NCI-H526 (cell line): ENCODE results near the gene FAM200B.

Experiments used
- DNase-seq, 2 experiments: peaks; one replicate each; lab custom pipeline; 2025; lab: John Stamatoyannopoulos, UW

Gene FAM200B

DNA sequence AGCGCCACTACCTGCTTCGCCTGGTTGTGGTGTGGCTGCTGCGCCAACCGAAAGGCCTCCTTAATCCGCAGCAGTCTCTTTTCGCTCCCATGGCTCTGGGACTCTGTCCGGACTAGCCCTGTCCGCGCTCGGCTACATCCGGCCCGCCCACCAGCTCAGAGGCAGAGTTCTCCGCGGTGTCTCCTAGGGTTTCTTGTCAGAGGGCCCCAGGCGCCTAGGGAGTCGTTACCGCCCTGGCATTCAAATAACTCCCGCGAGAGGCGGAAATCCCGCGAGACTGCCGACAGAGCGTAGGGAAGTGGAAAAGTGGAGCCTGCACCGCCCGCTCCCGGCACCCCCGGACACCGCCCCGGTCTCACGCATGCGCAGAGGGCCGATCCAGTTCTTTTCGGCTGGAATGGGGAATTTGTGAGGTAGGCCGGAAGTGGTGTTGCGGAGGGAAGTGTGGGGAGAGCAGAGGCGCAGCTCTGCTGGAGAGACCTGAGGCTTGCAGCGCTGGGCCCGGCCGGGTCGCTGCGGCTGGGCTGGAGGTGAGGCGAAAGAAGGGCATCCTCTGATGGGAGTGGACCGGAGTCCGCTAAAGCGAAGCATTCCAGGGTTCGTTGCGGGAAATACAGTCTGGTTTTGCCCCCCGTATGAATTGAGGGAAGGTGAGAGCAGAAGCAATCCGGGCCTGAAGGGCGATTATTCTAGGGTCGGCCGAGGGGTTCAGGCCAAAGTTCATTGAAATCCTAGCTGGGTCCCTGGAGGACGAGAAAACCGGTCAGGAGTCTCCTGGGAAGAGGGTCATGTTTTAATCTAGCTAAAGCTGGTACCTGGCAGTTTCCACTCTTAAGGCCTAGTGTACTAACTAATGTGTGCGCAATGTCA, at the start of gene FAM200B:
Gene FAM200B, plus strand, starts transcription at position 456 of the 870 bp plus-strand sequence. CDS start 5,151 bp downstream, outside the sequence.
- DNase-seq = peak; percentile 98 to 99

DNA sequence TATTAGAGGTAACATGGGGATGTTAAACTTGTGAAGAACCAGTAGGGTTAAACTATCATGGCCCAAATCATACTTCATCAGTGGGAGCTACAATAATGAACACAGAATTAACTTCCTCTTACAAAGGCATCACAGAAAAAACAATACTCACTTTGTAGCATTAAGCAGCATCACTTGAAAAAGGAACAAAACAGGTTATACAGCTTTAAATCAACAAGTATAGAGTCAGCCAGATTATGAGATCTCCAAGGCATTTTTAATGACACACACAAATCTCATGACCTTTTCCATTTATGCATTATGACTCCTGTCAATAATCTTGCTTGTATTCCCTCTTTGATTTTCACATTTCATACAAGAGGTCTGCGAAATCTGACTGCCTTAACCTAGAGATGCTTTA, 44.8 kb upstream of the FAM200B start:
- DNase-seq = peak in 1 of 2 experiments; percentile 13

GRCh38 chr4:15638418-15638817, 43.2 kb upstream of the FAM200B start:
- DNase-seq = no peak

DNA sequence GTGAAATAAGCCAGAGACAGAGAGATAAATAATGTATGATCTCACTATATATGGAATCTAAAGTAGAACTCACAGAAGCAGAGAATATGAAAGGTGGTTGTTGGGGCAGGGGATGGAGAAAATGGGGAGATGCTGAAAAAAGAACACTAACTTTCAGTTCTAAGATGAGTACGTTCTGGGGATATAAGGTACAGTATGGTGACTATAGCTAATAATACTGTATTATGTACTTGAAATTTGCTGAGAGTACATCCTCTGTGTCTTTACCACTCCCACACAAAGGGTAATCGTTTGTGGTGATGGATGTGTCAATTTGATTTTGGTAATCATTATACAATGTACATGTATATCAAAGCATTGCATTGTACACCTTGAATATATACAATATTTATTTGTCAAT, 33.0 kb upstream of the FAM200B start:
- DNase-seq = no peak

DNA sequence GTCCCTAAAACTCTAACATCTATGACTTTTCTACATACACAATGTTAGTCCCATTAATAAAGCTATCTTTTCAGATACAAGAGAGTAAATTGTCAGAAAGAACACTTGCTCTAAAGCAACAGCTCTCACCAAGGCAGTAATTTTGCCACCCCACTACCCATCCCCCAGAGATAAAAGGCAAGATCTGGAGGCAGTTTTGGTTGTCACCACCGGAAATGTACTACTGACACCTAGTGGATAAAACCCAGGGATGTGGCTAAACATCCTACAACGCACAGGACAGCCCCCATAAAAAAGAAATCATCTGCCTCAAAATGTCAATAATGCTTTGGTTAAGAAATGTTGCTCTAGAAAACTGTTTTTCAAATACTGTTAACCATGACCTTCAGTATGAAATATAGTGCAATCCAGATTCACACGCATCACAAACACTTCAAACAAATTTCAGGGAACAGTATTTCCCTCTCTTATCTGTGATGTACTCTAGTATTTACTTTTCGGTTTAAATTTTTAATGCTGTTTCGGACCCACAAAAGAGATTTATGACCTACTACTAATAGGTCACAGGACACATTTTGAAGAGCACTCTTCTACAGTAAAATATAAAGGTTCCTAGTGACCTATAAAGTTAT, 31.6 kb upstream of the FAM200B start:
- peak; percentile 43 to 73 for DNase-seq

- DNase-seq = no peak
Measured at GRCh38 chr4:15651676-15652075, 30.0 kb upstream of the FAM200B start.

GRCh38 chr4:15652191-15652590, 29.4 kb upstream of the FAM200B start:
- no peak for DNase-seq

DNA sequence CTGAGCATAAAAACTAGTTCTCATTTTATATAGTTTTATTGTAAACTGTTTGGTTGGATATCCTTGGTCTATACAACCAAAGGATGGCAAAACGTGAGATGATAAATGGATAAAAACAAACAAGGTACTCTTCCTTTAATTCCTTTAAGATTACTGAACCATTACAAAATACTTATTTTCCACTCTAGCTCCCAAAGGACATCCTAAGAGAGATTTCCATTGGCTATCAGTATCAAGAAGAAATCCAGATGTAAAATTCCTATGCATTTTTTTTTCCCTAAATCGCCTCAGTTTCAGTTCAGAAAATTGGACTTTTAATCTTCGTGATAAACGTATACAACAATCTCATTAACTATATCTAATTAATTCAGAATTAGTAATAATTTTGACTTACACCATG, 28.8 kb upstream of the FAM200B start:
- DNase-seq = no peak

- DNase-seq = no peak
Measured at GRCh38 chr4:15653420-15653819, 28.2 kb upstream of the FAM200B start.

DNA sequence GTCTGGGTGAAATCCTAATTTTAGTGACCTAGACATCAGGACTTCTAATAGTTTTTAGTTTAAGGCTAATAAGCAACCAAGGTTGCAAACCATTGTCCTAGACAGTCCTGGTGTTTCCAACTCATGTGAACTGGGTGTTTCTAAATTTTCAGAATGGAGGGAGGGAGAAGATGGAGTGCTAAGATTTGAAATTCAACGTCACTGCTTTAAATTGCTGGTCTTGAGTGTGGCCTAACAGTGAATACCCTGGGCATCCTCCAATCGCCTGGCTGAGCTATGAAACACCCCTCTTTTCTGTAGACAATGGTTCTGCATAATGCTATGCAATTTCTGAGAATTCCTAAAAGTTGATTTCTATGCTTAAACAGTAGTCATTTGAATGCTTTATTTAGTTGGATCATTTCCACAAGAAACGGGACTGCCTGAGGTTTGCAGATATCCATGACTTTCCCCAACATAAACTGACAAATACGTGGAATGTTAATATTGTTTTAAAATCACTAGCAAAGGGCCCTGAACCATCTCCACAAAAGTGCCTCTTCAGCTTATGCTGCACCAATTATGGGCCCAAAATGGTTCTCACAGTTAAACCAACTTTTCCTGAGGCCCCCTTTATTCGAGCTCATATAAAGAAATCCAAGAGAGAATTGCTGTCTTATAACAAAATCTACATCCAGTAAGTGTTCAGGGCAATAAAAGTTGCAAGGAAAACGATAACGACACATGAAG, 27.6 kb upstream of the FAM200B start:
- DNase-seq = peak in 1 of 2 experiments; percentile 39

GRCh38 chr4:15654593-15655222, 26.9 kb upstream of the FAM200B start:
- peak; percentile 9 to 68 for DNase-seq

GRCh38 chr4:15655223-15656037, 26.2 kb upstream of the FAM200B start, which contains the start of gene FBXL5:
Gene FBXL5, minus strand, starts transcription at chr4:15655357. Its CDS starts 70 bp downstream, at chr4:15655287.
- peak; percentile 13 to 89 for DNase-seq

DNA sequence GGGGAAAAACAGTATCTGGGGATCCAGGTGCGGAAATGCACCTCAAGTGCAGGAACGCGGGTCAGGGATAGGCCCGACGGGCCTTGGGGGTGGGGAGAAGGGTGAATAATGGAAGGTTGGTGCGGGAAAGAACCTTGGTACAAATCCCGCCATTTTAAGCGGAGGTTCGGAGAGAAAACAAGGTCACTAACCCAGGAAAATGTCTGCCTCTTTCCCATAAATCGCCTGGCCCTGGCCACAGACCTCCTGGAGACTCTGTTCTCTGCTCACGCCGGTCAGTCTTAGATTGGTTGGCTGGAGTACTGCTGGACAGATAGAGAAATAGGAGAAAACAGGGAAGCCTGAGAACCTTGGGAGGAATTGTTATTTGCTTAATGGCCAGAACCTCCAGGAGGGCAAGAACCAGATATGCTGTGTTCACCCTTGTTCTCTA, 25.6 kb upstream of the FAM200B start:
- no peak for DNase-seq

- no peak for DNase-seq
Measured at GRCh38 chr4:15657366-15657765, 24.3 kb upstream of the FAM200B start.

DNA sequence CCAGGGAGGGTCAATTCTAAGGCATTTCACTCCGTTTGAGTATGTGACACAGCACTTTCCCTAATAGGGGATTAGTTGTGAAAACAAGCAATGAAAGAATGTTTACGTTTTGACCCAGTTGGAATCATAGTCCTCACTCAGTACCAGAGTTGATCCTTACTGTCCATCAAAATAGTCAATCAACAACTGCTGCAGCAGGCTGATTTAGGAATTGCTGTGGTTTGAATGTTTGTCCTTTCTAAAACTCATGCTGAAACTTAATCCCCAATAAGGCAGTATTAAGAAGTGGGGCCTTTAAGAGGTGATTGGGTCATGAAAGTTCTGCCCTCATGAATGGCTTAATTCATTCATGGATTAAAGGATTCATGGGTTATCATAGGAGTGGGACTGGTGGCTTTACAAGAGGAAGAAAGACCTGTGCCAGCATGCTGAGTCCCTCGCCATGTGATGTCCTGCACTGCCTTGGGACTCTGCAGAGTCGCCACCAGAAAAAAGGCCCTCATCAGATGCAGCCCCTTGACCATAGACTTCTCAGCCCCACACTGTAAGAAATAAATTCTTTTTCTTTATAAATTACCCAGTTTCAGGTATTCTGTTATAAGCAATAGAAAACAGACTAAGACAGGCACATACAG, 23.4 kb upstream of the FAM200B start:
- no peak for DNase-seq

DNA sequence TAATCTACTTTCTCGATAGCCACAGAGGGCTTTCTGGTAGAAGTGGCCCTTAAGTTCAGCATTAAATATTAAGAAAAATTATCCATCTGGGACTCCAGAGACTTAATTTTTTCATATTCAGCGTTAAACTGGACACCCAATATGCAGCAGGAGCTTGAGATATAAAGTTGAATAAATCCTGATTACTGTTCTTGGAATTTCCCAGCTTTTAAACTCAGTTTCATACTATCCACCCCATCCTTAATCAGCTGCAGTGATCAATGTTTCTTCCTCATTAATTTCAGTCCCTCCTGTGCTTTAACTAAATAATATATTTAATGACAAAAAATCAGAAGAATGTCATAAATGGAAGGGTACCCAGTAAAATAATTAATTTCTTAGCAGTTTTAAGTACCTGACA, 22.8 kb upstream of the FAM200B start:
- no peak for DNase-seq

DNA sequence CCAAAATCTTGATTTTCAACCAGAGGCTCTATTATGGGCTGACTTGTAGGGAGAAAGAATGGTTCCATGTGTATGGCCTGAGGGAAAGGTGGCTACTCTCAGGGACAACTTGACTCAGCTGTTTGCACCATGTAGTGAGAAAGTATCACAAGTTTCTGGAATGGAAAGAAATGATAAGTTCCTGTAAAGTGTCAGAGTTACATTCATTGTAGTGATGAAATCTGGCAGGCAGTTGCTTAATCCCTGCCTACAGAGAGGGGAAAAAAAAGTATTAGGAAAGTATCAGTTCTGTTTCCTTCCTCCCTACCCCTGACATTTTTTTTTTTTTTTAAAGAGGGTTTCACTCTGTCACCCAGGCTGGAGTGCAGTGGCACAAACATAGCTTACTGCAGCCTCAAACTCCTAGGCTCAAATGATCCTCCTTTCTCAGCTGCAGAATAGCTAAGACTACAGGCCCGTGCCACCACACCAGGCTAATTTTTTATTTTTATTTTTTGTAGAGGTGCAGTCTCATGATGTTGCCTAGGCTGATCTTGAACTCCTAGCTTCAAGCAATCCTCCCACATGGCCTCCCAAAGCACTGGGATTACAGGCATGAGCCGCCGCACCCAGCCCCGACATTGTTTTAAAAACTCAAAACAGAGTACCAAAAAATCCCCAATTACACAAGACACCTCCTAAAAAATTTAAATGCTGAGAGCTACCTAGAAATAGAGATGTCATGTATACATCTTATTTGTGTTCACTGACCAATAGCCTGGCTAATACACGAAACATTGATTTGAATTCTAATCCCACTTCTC, 21.7 kb upstream of the FAM200B start:
- DNase-seq = no peak

DNA sequence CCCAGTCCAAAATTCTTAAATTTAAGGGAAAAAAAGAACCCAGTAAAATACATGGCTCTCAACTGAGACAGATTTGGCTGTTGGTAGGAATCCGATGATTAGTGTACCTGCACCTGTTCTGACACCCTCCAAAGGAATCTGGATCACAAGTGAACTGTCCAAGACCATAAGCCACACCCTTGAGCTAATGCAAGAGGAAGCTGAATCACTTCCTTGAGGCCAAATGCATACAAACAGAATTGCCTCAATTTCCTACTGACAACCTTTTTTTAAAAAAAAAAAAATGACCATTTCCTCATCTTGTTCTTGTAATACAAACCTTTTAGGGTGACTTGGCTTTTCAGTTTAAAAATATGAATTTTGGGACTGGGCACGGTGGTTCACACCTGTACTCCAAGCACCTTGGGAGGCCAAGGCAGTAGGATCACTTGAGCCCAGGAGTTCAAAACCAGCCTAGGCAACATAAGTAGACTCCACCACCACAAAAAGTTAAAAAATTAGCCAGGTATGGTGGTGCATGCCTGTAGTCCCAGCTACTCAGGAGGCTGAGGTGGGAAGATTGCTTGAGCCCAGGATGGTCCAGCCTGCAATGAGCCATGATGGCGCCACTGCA, 15.8 kb upstream of the FAM200B start:
- no peak for DNase-seq

- DNase-seq = no peak
Measured at GRCh38 chr4:15667006-15667405, 14.6 kb upstream of the FAM200B start.
